Caco-2 (cell line): Measurements from ENCODE around the gene ARID1A. TPM values are rescaled to one million over a fixed set of nuclear protein-coding genes. Genes with fewer than 3 reads are reported as not detected.

ENCODE experiments used
- BruUV-seq: library from RNA; stranded (reverse); fragments of 400-500 nt; replicated peaks from 2 replicates; lab custom pipeline; 2021; lab: Mats Ljungman, UMichigan
- CTCF ChIA-PET: fragments of 300-600 bp; sonication (Branson Sonifier 250); formaldehyde crosslinking; loops from one replicate; lab custom pipeline; 2022; ENCODE audit warnings: antibody characterized with exemption; lab: Charles Lee
- POLR2A ChIA-PET: fragments of 300-600 bp; sonication (Branson Sonifier 250); formaldehyde crosslinking; loops from one replicate; lab custom pipeline; 2022; ENCODE audit warnings: antibody characterized with exemption; lab: Charles Lee
- DNase-seq, 2 experiments: peaks; one replicate each; pipeline versions ENCODE4 v3.0.0 to v3.0.0-alpha.2; 2020 to 2022
- H3K27me3 ChIP-seq: replicated peaks from 2 replicates; pipeline ENCODE4 v1.6.0; 2011; ENCODE audit warnings: low read length; ENCODE audit not compliant: control insufficient read depth, insufficient read depth
- H3K36me3 ChIP-seq: 2 replicates; pipeline ENCODE4 v1.5.1; 2011; ENCODE audit warnings: low read length; ENCODE audit not compliant: control insufficient read depth, insufficient read depth
- H3K4me1 ChIP-seq: fragments of 250-450 bp; sonication (Bioruptor Pico); 2 replicates; pipeline ENCODE4 v1.5.1; 2020; ENCODE audit warnings: mild to moderate bottlenecking
- H3K4me3 ChIP-seq: 2 replicates; pipeline ENCODE4 v1.5.1; 2011; ENCODE audit warnings: low read depth, mild to moderate bottlenecking, control low read depth, low read length
- H3K9me3 ChIP-seq: fragments of 250-450 bp; sonication (Bioruptor Pico); 2 replicates; pipeline ENCODE4 v1.5.1; 2020; ENCODE audit warnings: mild to moderate bottlenecking, moderate library complexity
- H3K27ac Mint-ChIP-seq: one replicate; pipeline ENCODE4 v1.8.0; 2022; ENCODE audit warnings: mixed read lengths; ENCODE audit not compliant: unreplicated experiment
- H3K27me3 Mint-ChIP-seq: one replicate; pipeline ENCODE4 v1.8.0; 2022; ENCODE audit warnings: mixed read lengths; ENCODE audit not compliant: insufficient read depth, unreplicated experiment
- H3K36me3 Mint-ChIP-seq: one replicate; pipeline ENCODE4 v1.8.0; 2022; ENCODE audit warnings: mild to moderate bottlenecking, mixed read lengths; ENCODE audit not compliant: insufficient read depth, unreplicated experiment
- H3K4me1 Mint-ChIP-seq: one replicate; pipeline ENCODE4 v1.8.0; 2022; ENCODE audit warnings: low read depth, mixed read lengths; ENCODE audit not compliant: unreplicated experiment
- H3K4me3 Mint-ChIP-seq: one replicate; pipeline ENCODE4 v1.8.0; 2022; ENCODE audit warnings: mild to moderate bottlenecking, moderate library complexity, mixed read lengths; ENCODE audit not compliant: unreplicated experiment
- H3K9me3 Mint-ChIP-seq: one replicate; pipeline ENCODE4 v1.8.0; 2022; ENCODE audit warnings: mixed read lengths; ENCODE audit not compliant: unreplicated experiment
- CTCF ChIP-seq, 2 experiments: fragments of 200-600 bp in 1 of 2; IDR thresholded peaks; 1 replicate in 1 of 2; 2 replicates in 1 of 2; pipeline versions ENCODE4 v1.5.1 to v1.8.0; 2011 to 2022; ENCODE audit warnings: antibody characterized with exemption in 1 of 2, control low read depth in 1 of 2, inconsistent platforms in 1 of 2, low read depth in 1 of 2, low read length in 1 of 2, mild to moderate bottlenecking in 1 of 2, moderate library complexity in 1 of 2; ENCODE audit not compliant: insufficient read depth in 1 of 2, severe bottlenecking in 1 of 2, unreplicated experiment in 1 of 2
- intact Hi-C: fragments of 100-400 bp; cut with micrococcal nuclease; formaldehyde crosslinking; loops from one replicate; pipeline ENCODE4 v1.10.0; 2022; ENCODE audit not compliant: unreplicated experiment
- total RNA-seq: library from RNA; stranded (reverse); gene quantifications from 2 replicates; pipeline ENCODE4 v1.2.3, GENCODE V29; 2022

ARID1A gene
- total RNA-seq, 1 experiment from 2014 or later: 66.5 TPM

GRCh38 chr1:26788836-26789611 is 93.2 kb downstream of the ARID1A start:
- H3K9me3 Mint-ChIP-seq: no peaks in the 10 kb centered on the region
- peak; percentile 78 to 88 for TF ChIP-seq CTCF (IDR thresholded peaks at IDR 0.05; ENCODE audit: insufficient read depth in 1 of 2, low read depth in 1 of 2, low read length in 1 of 2, severe bottlenecking in 1 of 2, unreplicated experiment in 1 of 2)
- no peaks in the 10 kb centered on the region for H3K27me3 Mint-ChIP-seq
- ChIA-PET POLR2A (interaction anchor here (0.5 to 2.7 kb wide), 5 partner anchors 76 to 163 kb away, joined by 3 to 16 read pairs (median 3); no protein-coding TSS in a partner anchor), CTCF (interaction anchor here (0.5 to 2.3 kb wide), 15 partner anchors 46 to 290 kb away, joined by 3 to 27 read pairs (median 6); partner anchors contain the start of gene ARID1A)
- peaks cover 30% of the 10 kb centered on the region for H3K36me3 Mint-ChIP-seq
- Histone ChIP-seq H3K9me3 (no peaks in the 10 kb centered on the region), H3K4me1 (peaks cover 33% of the 10 kb centered on the region), H3K4me3 (peak overlapping the region; percentile 77), H3K36me3 (no peaks in the 10 kb centered on the region), H3K27me3 (no peaks in the 10 kb centered on the region)
- peak; percentile 77 to 80 for DNase-seq
- H3K4me3 Mint-ChIP-seq: peak overlapping the region; percentile 87
- H3K27ac Mint-ChIP-seq: peak overlapping the region; percentile 90
- BruUV-seq: no TSS peak
- peaks cover 27% of the 10 kb centered on the region for H3K4me1 Mint-ChIP-seq
- intact Hi-C loops: loop anchor here (1.0 kb wide), 3 partner anchors 97 to 187 kb away; no protein-coding TSS in a partner anchor

DNA sequence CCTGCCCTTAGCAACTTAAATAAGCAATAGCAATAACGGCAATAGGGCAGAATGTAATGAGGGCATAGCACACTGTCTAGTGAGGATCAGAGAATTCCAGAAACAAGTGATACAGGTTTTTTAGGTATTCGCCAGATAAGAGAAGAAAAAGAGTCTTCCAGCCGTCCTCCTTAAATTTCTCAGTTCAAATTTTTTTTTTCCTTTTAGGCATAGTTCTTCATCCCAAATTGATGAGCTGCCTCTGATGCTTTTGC is 93.7 kb downstream of the ARID1A start:
- POLR2A ChIA-PET: interaction anchor here (2.1 to 2.7 kb wide), 2 partner anchors 91 to 97 kb away, joined by 7 to 16 read pairs; no protein-coding TSS in a partner anchor
- no peaks in the 10 kb centered on the region for H3K9me3 ChIP-seq

More for the DNA sequence above, 93.7 kb downstream of the ARID1A start:
- Mint-ChIP-seq H3K4me1 (peaks cover 27% of the 10 kb centered on the region), H3K27me3 (no peaks in the 10 kb centered on the region), H3K4me3 (no peak overlapping the region), H3K9me3 (no peaks in the 10 kb centered on the region), H3K27ac (no peak overlapping the region), H3K36me3 (peaks cover 31% of the 10 kb centered on the region)
- no peak for TF ChIP-seq CTCF (IDR thresholded peaks at IDR 0.05; ENCODE audit: insufficient read depth in 1 of 2, low read depth in 1 of 2, low read length in 1 of 2, severe bottlenecking in 1 of 2, unreplicated experiment in 1 of 2)
- Histone ChIP-seq H3K36me3 (no peaks in the 10 kb centered on the region), H3K4me3 (no peak overlapping the region), H3K27me3 (no peaks in the 10 kb centered on the region), H3K4me1 (peaks cover 28% of the 10 kb centered on the region)
- CTCF ChIA-PET: interaction anchor here (1.0 to 2.3 kb wide), 6 partner anchors 75 to 289 kb away, joined by 3 to 15 read pairs (median 7); no protein-coding TSS in a partner anchor
- no TSS peak for BruUV-seq
- no peak for DNase-seq
- intact Hi-C loops: loop anchor here (1.0 kb wide), 2 partner anchors 112 to 187 kb away; no protein-coding TSS in a partner anchor
